LoVo (cell line): ENCODE data around the gene ATP13A5.

Source experiments
- DNase-seq: peaks from one replicate; pipeline ENCODE4 v3.0.0-alpha.2; 2016; ENCODE audit warnings: low spot score

Gene ATP13A5

DNA sequence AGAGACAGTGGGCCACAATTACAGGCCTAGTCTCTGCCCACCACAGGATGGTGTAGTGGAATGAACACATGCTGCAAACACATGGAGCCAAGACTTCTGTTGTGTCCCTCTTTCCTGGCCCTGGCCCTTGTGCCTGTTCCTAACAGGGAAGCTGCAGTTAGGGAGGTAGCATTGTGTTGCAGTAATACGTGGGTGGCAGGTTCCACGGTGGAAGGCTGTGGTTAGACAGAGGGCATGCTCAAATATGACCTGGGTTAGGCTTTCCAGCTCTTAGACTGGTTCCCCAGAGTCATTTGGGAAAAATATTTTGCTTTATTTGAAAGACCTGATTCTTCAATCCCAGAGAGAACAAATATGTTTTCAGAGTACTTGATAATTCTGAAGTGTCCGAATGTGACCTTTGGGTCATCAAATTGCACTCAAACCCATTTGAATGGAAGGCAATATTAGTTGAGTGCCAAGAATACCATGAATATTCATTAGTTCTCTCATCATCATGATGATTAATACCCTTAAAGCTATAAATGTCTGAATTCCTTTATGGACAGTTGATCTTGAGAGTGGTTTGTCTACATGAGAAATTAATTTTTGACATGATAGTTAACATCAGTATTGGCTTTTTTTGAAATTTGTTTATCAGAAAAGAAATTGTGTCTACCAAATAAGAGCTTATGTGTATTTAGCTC is 109.1 kb downstream of the ATP13A5 start:
- no peak for DNase-seq

DNA sequence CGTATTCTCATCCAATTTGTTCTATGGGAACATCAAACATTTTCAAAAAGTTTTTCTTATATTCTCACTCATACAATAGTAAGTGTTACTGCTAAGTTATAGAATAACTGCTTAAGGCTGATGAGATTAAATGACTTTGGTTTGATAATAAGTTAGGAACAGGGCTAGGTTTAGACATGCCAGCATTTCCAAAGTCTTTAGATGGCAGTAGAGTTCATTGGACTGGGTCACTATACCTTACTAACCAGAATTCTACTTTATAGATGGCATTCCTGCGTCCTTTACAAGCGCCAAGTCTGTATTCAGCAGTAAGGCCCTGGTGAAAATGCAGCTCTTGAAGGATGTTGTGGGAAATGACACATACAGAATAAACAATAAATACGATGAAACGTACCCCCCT is 115.8 kb downstream of the ATP13A5 start:
- no peak for DNase-seq

DNA sequence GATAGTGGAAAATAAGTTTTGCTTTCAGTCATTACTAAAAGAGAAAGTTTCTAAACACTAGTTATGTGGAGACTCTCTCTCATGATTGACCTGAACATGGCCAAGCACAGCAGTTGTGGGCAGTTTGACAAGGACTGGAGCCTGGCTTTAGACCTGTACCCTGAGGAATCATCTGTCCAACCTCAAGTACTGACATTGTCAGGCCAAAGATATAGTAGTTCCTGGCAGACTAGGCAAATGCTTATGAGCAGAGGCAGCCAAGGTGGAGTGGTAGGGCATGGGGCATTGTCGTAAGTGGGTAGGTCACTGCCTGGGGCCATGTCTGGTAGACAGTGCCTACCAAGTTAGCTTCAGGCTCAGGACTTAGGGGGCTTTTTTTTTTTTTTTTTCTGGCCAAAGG is 116.6 kb downstream of the ATP13A5 start:
- no peak for DNase-seq

DNA sequence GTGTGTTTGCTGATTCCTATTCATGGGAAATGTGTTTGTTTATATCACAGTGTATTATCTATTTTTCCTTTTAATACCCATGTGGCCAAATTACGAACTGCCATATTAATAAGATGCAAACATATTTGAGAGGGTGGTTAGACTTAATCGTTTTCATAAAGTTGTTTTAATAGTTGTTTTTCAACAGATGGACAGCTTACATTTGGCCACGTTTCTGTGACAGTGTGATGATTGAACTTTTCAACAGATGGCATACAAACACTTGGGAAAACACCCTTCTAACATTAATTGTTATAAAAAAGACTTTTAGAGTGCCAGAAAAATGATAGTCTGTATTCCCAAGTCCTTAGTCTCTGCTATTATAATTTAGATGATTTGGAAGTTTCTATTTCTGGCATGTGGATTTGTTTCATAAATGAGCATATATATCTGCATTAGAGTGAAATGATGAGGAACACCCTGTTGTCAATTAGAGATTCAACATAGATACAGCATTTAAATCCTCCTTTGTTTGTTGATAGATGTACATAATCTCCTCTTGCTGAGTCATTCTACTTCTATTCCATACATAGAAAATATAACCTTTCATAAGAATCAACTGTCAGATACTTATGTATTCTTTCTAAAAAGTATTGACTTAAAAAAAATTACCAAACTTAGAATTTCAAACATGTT is 124.4 kb downstream of the ATP13A5 start:
- DNase-seq, result no peak

DNA sequence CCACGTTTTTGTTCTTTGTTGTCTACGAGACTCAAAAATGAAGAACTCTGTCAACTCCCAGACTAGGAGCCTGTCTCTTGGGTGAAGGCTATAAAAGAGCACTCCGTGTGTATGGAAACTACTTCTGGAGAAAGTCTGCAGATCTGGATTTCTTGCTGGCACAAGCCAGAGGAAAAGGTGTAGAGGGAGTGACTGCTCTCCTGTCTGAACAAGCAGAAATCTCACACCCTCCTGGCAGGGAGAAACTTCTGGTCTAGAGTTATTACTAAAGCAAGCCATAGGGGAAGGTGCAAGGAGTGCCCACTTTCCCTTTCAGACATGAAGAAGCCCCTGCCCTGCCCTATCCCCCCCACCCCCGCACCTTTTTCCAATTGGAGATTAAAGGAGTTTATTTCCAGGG is 128.1 kb downstream of the ATP13A5 start:
- DNase-seq, result no peak

DNA sequence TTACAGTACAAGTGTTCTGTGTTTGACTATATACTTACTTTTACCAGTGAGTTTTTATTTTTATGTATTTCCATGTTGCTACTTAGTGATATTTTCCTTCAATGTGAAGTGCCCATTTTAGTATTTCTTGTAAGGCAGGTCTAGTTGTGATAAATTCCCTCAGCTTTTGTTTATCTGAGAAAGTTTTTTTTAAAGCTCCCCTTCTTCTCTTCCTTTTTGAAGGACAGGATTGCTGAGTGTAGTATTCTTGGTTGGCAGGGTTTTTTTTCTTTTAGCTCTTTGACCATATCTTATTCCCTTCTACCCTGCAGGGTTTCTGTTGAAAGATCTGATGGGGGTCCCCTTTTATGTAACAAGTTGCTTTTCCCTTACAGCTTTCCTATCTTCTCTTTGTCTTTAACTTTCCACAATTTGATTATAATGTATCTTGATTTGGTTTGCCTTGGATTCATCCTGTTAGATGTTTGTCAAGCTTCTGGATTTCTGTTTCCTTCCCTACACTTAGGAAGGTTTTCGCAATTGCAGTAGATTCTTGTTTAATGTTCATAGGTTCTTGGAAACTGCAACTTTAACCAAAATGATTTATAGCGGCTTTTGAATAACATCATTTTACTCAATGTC is 129.6 kb downstream of the ATP13A5 start:
- no peak for DNase-seq

DNA sequence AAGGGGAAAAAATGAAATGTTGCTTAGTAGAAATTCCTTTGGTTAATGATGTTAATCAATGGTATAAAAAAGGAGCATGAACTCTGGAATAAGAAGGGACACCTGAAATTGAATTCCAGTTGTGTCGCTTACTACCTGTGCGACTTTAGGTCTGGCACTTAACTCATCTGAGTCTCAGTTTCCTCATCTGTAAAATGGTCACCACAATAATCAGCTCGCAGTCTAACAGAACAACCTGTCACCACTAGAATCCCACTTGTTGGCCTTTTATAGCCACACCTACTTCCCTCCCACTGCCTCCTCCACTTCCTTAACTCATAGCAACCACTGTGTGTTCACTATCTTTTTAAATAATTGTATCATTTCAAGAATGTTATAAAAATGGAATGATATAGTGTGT is 135.0 kb downstream of the ATP13A5 start:
- DNase-seq, result no peak

DNA sequence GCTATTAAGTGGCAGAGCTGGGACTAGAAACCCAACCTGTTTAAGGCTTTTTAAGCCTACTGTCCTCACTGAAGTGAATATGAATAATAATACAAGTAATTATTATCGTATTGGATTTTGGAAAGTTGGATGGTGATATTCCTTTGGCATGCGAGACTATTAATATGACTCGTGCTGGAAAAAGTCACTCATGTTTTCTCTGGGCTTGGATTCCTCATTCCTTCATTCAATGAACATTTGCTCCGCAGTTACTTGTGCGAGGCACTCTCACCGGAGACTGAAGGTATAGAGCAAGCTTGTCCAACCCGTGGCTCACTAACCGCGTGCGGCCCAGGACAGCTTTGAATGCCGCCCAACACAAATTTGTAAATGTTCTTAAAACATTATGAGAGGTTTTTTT is 136.8 kb downstream of the ATP13A5 start:
- DNase-seq, result no peak

DNA sequence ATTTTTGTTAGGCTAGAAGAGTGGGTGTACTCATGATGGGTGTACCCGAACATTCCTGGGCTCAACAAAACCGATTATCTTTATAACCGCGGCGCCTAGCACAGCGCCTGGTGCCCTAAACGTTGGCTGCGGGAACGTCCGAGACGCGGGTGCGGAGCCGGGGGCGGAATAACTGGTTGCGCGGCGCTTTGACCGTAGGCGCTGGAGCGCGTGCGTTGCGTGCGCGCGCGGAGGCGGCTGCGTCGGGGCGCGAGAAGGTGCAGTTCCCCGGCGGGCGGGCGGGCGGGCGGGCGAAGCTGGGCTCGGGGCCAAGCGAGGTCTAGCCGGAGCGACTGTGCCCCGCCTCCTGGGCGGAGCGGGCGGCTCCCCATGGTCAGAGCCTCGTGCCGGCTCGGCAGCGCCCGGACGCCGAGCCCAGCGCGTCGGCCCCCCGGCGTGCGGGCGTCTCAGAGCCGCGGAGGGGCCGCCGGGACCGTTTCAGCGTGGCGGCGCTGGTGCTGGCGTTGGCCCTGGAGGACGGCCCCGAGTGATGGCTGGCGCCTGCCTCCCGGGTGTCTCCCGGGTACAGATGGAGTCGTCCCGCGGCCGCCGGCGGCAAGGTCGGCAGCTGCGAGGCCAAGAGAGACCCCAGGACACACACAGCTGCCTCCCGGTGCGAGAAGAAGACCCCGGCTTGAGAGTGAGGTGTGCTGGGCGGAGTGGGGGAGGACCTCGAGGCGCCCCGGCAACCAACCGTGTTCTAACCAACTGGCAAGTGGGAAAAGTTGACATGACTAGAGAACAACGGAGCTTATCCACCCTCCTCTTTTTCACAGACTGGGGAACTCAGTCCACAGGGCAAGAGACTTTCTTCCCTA is 137.5 kb downstream of the ATP13A5 start, which contains the start of gene PLAAT1:
PLAAT1 (plus strand) TSS at position 373 of the 857 bp plus-strand sequence. CDS start 14,429 bp downstream, outside the sequence.
- peak; percentile 48 for DNase-seq

DNA sequence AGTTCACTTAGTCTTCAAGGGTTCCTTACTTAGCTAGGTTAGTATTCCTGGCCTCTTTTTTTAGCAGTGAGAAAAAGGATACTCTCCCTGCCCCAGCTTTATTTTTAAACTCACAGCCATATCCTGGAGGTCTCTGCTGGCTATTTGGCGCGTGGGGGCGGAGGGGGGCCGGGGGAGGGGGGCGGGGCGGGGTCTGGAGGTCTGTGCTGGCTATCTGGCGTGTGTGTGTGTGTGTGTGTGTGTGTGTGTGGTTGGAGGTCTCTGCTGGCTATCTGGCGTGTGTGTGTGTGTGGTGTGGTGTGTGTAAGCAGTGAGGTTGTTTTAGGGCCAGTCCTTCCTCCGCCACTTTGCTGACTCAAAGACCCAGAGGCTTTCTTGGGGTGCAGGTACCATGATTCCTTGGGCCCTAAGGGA is 138.1 kb downstream of the ATP13A5 start:
- no peak for DNase-seq

DNA sequence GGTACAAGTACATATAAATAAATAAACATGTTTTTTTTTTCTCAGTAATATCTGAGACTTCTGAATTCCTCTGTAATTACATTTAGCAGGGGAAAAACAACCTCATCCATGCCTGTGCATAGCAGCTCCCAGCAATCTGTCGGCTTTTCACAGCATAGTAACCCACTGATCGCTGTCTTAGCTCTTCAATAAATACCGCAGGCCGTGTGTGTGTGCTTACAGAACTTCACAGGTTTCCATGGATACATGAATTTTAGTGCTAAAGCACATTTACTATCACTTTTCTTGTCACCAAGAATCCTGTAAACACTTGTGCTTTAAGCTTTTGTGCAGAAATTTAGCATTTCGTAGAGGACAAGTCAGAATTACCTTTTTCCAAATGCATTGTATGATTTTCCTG is 141.5 kb downstream of the ATP13A5 start:
- DNase-seq, result no peak

DNA sequence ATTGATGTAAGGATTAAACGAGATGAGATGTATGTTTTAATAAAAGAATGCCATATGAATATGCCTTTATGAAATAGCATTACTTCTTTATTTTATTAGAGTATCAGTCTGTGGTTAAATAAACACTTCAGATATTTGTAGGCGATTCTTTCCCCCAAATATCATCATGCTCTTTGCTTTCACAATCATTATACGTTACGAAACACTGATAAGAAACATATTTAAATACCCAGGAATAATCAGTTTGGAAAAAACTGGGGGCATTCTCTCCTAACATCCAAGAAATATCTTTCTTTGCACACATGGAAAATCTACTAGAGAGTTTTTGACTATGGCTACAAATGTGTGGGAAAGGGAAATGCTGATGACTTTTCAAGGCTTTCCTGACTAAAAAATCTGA is 142.0 kb downstream of the ATP13A5 start:
- DNase-seq, result no peak

DNA sequence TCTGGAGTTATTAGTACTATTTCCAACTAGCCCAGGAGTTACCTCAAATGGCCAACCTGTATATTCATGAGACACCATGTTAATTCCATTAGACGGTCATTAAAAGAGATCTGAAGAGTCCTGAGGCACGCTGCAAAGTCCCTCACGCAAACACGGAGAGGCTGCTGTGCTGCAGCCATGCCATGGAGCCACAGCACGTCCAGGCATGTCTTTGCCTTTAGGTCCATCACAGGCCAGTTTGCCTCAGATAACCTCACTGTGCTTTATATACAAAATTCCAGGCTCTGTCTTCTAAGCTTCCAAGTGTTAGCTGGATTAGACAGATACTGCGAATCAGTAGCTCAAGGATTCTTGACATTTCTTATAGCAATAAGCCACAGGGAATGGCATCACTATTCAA is 147.4 kb downstream of the ATP13A5 start:
- no peak for DNase-seq

DNA sequence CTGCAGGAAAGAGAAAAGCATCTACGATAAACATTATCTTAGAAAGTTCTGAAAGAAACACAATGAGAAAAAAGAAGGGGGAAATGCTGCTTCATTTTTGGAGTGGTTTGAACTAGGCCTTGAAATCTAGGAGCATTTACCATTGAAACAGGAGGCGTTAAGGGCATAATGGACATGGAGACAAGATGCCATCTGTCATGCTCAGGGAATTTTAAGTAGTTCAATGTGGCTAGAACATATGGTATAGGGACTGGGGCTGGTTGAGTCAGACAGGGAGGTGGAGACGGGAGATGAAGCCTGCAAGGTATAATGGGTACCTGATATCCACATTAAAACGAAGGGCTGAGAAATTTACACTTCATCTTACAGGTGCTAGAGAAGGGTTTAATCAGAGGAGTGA is 147.9 kb downstream of the ATP13A5 start:
- no peak for DNase-seq

DNA sequence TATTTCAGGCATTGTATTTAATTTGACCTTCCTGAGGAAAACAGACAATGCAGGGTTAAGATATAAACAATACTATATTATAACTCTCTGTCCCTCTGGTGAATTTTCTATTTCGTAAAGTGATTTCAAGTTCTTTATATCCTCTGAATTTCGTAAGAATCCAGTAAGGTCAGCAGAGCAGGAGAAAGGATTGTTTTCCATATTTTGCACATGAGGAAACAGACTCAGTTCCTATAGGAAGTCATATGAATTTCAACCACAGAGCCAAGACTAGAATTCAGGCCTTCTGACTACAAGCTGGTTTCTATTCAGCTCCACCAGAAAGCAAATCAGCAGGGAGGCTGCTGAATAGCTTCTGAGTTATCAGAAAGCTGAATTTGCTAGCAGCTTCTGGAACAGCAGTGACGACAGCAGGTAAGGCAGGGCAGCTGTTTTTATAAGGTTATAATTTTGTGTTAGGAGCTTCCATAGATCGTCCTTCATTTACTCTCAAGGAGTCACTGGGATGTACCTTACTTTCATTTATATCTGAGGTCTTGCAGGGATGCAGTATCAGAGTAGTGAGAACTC is 148.6 kb downstream of the ATP13A5 start:
- DNase-seq, result no peak

DNA sequence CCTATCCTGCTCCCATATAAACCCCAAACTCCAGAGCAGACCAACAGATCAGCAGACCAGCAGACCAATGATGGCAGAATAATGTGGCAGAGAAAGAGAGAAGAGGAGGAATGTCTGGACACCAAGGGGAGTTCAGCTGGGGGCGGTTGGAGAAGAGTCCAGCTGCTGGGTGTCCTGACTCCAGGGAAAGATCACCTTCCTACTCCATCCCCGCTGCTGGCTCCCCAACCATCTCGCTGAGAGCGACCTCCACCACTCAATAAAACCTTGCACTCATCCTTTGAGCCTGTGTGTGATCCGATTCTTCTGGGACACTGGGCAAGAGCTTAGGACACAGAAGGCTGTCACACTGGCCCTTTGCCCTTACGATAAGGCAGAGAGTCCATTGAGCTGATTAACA is 150.3 kb downstream of the ATP13A5 start:
- no peak for DNase-seq

DNA sequence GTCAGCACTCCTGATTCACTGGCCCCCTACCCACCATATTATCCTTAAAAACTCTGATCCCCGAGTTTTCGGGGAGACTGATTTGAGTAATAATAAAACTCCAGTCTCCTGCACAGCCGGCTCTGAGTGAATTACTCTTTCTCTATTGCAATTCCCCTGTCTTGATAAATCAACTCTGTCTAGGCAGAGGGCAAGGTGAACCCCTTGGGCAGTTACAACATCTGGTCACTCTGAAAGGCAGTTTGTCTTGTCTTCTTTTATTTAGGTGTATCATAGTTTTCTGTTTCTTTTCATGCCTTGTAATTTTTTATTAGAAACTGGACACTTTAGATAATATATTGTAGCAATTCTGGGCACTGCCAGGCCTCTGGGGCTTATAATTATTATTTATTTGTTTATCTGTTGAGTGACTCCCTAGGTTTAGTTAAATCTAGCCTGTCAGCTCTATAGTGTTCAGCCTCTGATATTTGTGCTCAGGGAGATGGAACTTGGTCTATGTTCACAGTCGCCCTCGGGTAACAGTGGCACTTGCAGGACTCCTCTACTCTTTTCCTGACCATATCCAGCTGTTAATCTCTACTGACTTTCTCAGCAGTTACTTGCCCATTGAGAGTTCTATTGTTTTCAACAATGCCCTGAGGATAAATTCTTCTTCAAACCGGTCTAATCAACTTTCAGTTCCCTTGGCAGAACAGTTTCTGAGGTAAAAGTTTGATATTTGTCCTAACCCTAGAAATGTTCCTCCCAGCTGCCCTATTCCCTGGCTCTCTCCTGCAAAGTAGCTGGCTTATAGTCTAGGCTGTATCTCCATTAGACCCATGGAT is 153.0 kb downstream of the ATP13A5 start:
- DNase-seq, result no peak
